GM12875 (cell line): ENCODE measurements around the gene TMEM175.
"Not testable (repeated sequence)": the region's sequence is repeated elsewhere in the genome, so short reads cannot be mapped to it uniquely, and the experiment has no call there.

Experiments
- H3K4me3 ChIP-seq: one replicate; pipeline ENCODE4 v1.5.1; 2011; ENCODE audit warnings: low read depth, low read length, control low read depth
- CTCF ChIP-seq: IDR thresholded peaks from 2 replicates; pipeline ENCODE4 v1.5.1; 2011; ENCODE audit warnings: low read depth, mild to moderate bottlenecking, control low read depth, inconsistent platforms, low read length, moderate library complexity, borderline replicate concordance; ENCODE audit not compliant: insufficient read depth

Gene TMEM175

GRCh38 chr4:915041-915474 lies 17.2 kb upstream of the TMEM175 start:
- no peak overlapping the region for H3K4me3 ChIP-seq
- TF ChIP-seq CTCF = no peak

- no peak overlapping the region for H3K4me3 ChIP-seq
- no peak for TF ChIP-seq CTCF
Measured at GRCh38 chr4:915595-915994, 16.7 kb upstream of the TMEM175 start.

- no peak for TF ChIP-seq CTCF
Measured at GRCh38 chr4:917466-917865, 14.8 kb upstream of the TMEM175 start.

GRCh38 chr4:917992-918391 lies 14.3 kb upstream of the TMEM175 start:
- TF ChIP-seq CTCF = no peak
- H3K4me3 ChIP-seq = no peak overlapping the region

More at GRCh38 chr4:917466-917865, 14.8 kb upstream of the TMEM175 start:
- no peak overlapping the region for H3K4me3 ChIP-seq

- H3K4me3 ChIP-seq = not testable (repeated sequence)
Measured at GRCh38 chr4:918591-918990, 13.7 kb upstream of the TMEM175 start.

DNA sequence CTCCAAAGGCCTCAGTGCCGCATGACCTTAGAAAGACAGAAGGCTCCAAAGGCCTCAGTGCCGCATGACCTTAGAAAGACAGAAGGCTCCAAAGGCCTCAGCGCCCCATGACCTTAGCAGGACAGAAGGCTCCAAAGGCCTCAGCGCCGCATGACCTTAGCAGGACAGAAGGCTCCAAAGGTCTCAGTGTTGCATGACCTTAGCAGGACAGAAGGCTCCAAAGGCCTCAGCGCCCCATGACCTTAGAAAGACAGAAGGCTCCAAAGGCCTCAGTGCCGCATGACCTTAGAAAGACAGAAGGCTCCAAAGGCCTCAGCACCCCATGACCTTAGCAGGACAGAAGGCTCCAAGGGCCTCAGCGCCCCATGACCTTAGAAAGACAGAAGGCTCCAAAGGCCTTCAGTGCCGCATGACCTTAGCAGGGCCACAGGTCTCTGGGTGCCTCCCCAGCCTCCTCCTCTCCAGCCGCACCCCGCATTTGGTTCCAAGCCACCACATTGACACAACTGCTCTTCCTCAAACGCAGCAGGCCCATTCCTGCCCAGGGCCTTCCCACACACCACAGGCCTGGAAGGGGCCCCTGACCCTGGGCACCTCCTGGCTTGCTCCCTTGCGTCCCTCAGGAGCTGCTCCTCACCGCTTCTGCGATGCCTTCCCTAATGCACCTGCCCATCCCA lies 13.1 kb upstream of the TMEM175 start:
- H3K4me3 ChIP-seq = not testable (repeated sequence)

- TF ChIP-seq CTCF = no peak
- no peak overlapping the region for H3K4me3 ChIP-seq
Measured at GRCh38 chr4:921830-922331, 10.4 kb upstream of the TMEM175 start.

DNA sequence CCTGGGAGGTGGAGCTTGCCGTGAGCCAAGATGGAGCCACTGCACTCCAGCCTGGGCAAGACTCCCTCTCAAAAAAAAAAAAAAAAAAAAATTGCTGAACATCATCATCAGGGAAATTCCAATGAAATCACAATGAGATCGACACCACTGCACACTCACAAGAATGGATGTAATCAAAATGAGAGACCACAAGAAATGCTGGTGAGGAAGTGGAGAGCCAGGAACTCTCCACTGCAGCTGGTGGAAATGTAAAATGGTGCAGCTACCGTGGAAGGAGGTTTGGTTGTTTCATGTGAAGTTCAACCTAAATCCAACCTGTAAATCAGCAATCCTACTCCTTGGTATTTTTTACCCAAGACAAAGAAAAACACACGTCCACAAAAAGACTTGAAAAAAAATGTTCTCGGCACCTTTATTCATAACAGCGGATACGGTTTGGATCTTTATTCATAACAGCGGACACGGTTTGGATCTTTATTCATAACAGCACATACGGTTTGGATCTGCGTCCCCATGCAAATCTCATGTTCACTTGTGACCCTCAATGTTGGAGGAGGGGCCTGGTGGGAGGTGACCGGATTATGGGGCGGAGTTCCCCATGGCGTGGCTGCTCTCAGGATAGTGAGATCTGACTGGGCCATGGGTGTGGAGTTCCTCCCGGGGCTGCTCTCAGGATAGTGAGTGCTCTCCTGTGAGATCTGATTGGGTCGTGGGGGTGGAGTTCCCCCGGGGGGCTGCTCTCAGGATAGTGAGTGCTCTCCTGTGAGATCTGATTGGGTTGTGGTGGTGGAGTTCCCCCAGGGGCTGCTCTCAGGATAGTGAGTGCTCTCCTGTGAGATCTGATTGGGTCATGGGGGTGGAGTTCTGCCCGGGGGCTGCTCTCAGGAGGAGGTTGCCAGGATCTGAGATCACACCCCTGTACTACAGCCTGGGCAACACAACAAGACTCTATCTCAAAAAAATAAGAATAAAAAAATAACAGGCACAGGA lies 7.9 kb upstream of the TMEM175 start:
- no peak for TF ChIP-seq CTCF
- no peak overlapping the region for H3K4me3 ChIP-seq
